A549 (cell line): ENCODE data around the gene CES4A. TPM values are rescaled to one million over a fixed set of nuclear protein-coding genes. Genes with fewer than 3 reads are reported as not detected.

Source experiments
- ATAC-seq, 2 experiments: fragments of 200-7000 bp in 1 of 2; fragments of >200 bp in 1 of 2; cut with Nextera tagmentation in 1 of 2; cut with Tn5 transposase in 1 of 2; 3 replicates each; pipeline versions ENCODE4 v1.8.0 to v1.9.1; 2018 to 2020; ENCODE audit warnings: mild to moderate bottlenecking in 1 of 2, moderate library complexity in 1 of 2
- CTCF ChIA-PET: fragments of 300-600 bp; sonication (Branson Sonifier 250); formaldehyde crosslinking; extraction: SDS; loops from one replicate; lab custom pipeline; 2021; ENCODE audit warnings: antibody characterized with exemption, inconsistent platforms; lab: Yijun Ruan, JAX
- POLR2A ChIA-PET: fragments of 350-600 bp; formaldehyde crosslinking; extraction: SDS; loops from one replicate; lab custom pipeline; 2021; ENCODE audit warnings: antibody characterized with exemption, inconsistent platforms; lab: Yijun Ruan, JAX
- DNase-seq, 2 experiments: peaks; one replicate each; pipeline versions ENCODE4 v3.0.0 to v3.0.0-alpha.2; 2011 to 2016; ENCODE audit warnings: low read depth in 1 of 2, low spot score in 1 of 2
- FAIRE-seq: peaks from 2 replicates; lab custom pipeline; 2011; peaks lifted over from hg19 to GRCh38; lab: Jason Lieb, UNC
- H3K27ac ChIP-seq, 2 experiments: fragments of >200 bp; sonication (Bioruptor Twin); formaldehyde crosslinking; 3 replicates each; pipeline ENCODE4 v1.5.1; 2016 to 2017
- H3K4me1 ChIP-seq: fragments of >200 bp; sonication (Bioruptor Twin); formaldehyde crosslinking; 3 replicates; pipeline ENCODE4 v1.6.1; 2016
- H3K4me2 ChIP-seq: fragments of >200 bp; sonication (Bioruptor Twin); formaldehyde crosslinking; 3 replicates; pipeline ENCODE4 v1.6.1; 2016
- H3K4me3 ChIP-seq: fragments of >200 bp; sonication (Bioruptor Twin); formaldehyde crosslinking; 3 replicates; pipeline ENCODE4 v1.5.1; 2016
- H3K9me3 ChIP-seq: fragments of >200 bp; sonication (Bioruptor Twin); formaldehyde crosslinking; 3 replicates; pipeline ENCODE4 v1.6.1; 2016
- CBX2 ChIP-seq: fragments of 200-600 bp; sonication (generic); IDR thresholded peaks from 2 replicates; pipeline ENCODE4 v1.6.1; 2016; ENCODE audit warnings: low read depth, mild to moderate bottlenecking, borderline replicate concordance
- FOSL2 ChIP-seq, 2 experiments: fragments of 450-650 bp in 1 of 2; fragments of >200 bp in 1 of 2; sonication (Bioruptor Twin) in 1 of 2; formaldehyde crosslinking; IDR thresholded peaks; 2 replicates each; pipeline versions ENCODE4 v1.5.0 to v1.6.1; 2016 to 2020; ENCODE audit warnings: mild to moderate bottlenecking in 1 of 2, moderate library complexity in 1 of 2
- HOXA7 ChIP-seq: fragments of 250-450 bp; sonication (Bioruptor Pico); IDR thresholded peaks from 2 replicates; pipeline ENCODE4 v1.5.0; 2020; ENCODE audit warnings: mild to moderate bottlenecking, moderate library complexity
- HOXB13 ChIP-seq: fragments of 250-450 bp; sonication (Bioruptor Pico); IDR thresholded peaks from 2 replicates; pipeline ENCODE4 v1.5.0; 2020; ENCODE audit warnings: low read depth, mild to moderate bottlenecking, moderate library complexity
- NFE2L2 ChIP-seq: fragments of 150-350 bp; conservative IDR thresholded peaks from 2 replicates; pipeline ENCODE4 v1.6.1; 2014; ENCODE audit warnings: low read length
- PHF8 ChIP-seq: fragments of 200-600 bp; sonication (generic); IDR thresholded peaks from 2 replicates; pipeline ENCODE4 v1.6.1; 2016; ENCODE audit warnings: low read depth, mild to moderate bottlenecking, antibody characterized with exemption, moderate library complexity, borderline replicate concordance
- TFCP2L1 ChIP-seq: fragments of 250-450 bp; sonication (Bioruptor Pico); IDR thresholded peaks from 2 replicates; pipeline ENCODE4 v1.5.0; 2021; ENCODE audit warnings: mild to moderate bottlenecking
- TP53 ChIP-seq: fragments of 250-450 bp; sonication (Bioruptor Pico); IDR thresholded peaks from 2 replicates; pipeline ENCODE4 v1.5.0; 2021; ENCODE audit warnings: mild to moderate bottlenecking, moderate library complexity
- WGBS: methylation state at CpG from one replicate; pipeline ENCODE4 v1.1.6; 2017; ENCODE audit errors: missing lambda C conversion rate; 5-methylcytosine and 5-hydroxymethylcytosine counted together
- polyA plus RNA-seq, 4 experiments: library from polyadenylated mRNA; depleted of rRNA in 3 of 4; stranded (reverse); fragments of >200 nt; fragmentation: RNase III in 1 of 4; extraction: RNeasy Plus Mini Kit Qiagen cat#74134 plus additional on column Dnase treatment in 1 of 4; gene quantifications; 2 replicates in 3 of 4; 3 replicates in 1 of 4; pipeline ENCODE4 v1.2.3, GENCODE V29; 2011 to 2017
- small RNA-seq, 6 experiments: library from RNA; depleted of rRNA; stranded (forward); fragments of <200 nt; gene quantifications; one replicate each; pipeline ENCODE3, GENCODE V24; 2012
- TF ChIP-seq, protein P1 (sequence below): fragments of 250-450 bp; sonication (Bioruptor Pico); IDR thresholded peaks from 2 replicates; pipeline ENCODE4 v1.5.0; 2021; ENCODE audit warnings: mild to moderate bottlenecking, moderate library complexity, borderline replicate concordance

CES4A gene
- polyA plus RNA-seq, 2 of the 4 experiments (the other 2 are of a cell fraction), result 2.8 to 3.5 TPM

- Histone ChIP-seq H3K4me2 (no peak overlapping the region), H3K27ac (no peak overlapping the region), H3K9me3 (no peaks in the 10 kb centered on the region), H3K4me1 (peaks cover 9% of the 10 kb centered on the region; the same call in 2 of the 3 replicates), H3K4me3 (no peak overlapping the region)
- POLR2A ChIA-PET, result no interaction called here
- FAIRE-seq, result no peak
- TF ChIP-seq CBX2 (no peak), HOXA7 (CRISPR knock-in tag) (no peak), TP53 (no peak), TFCP2L1 (CRISPR knock-in tag) (no peak), PHF8 (no peak), NFE2L2 (no peak), HOXB13 (CRISPR knock-in tag) (no peak), FOSL2 (IDR thresholded peaks at IDR 0.05) (0 out of 2 replicates have a peak, but pooled peaks have one; percentile 18), FOSL2 (CRISPR knock-in tag; IDR thresholded peaks at IDR 0.05) (peak; percentile 53)
- TF ChIP-seq, protein P1, sequence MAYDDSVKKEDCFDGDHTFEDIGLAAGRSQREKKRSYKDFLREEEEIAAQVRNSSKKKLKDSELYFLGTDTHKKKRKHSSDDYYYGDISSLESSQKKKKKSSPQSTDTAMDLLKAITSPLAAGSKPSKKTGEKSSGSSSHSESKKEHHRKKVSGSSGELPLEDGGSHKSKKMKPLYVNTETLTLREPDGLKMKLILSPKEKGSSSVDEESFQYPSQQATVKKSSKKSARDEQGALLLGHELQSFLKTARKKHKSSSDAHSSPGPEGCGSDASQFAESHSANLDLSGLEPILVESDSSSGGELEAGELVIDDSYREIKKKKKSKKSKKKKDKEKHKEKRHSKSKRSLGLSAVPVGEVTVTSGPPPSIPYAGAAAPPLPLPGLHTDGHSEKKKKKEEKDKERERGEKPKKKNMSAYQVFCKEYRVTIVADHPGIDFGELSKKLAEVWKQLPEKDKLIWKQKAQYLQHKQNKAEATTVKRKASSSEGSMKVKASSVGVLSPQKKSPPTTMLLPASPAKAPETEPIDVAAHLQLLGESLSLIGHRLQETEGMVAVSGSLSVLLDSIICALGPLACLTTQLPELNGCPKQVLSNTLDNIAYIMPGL (CRISPR knock-in tag), result no peak
- CTCF ChIA-PET, result interaction anchor here (0.7 to 2.8 kb wide), 7 partner anchors 13 to 100 kb away, joined by 3 to 10 read pairs (median 3); no protein-coding TSS in a partner anchor
- peak; percentile 84 to 85 for ATAC-seq
- peak; percentile 36 for DNase-seq
- 69% methylated on average over 4 of the region's 4 CpGs for WGBS
These were observed 67.5 kb downstream of the CES4A start for GRCh38 chr16:67055712-67056487.

Small RNA genes lying within 50 kb of the gene (small RNA-seq; reads per million reads assigned to genes)
- gene RN7SL543P, result 0 reads per million in 6 experiments

Other genes with a start within 250 kb of the CES4A start
- 112 and 128 TPM in 2 replicates for gene DYNC1LI2, start 237.0 kb upstream of the CES4A start, polyA plus RNA-seq (2011; rRNA removed)
- gene DYNC1LI2, start 237.0 kb upstream of the CES4A start, polyA plus RNA-seq (2017; fragmentation: RNase III; extraction: RNeasy Plus Mini Kit Qiagen cat#74134 plus additional on column Dnase treatment), result 93.5 to 107 TPM (median 96.5 TPM) in 3 replicates
- 0.07 and 0.18 TPM in 2 replicates for gene TERB1, start 187.0 kb upstream of the CES4A start, polyA plus RNA-seq (2011; rRNA removed)
- gene TERB1, start 187.0 kb upstream of the CES4A start, polyA plus RNA-seq (2017; fragmentation: RNase III; extraction: RNeasy Plus Mini Kit Qiagen cat#74134 plus additional on column Dnase treatment), result 0.12 to 0.18 TPM (median 0.17 TPM) in 3 replicates
- 89.8 and 132 TPM in 2 replicates for gene NAE1, start 157.6 kb upstream of the CES4A start, polyA plus RNA-seq (2011; rRNA removed)
- gene NAE1, start 157.6 kb upstream of the CES4A start, polyA plus RNA-seq (2017; fragmentation: RNase III; extraction: RNeasy Plus Mini Kit Qiagen cat#74134 plus additional on column Dnase treatment), result 90.0 to 96.2 TPM (median 94.9 TPM) in 3 replicates
- not detected in 2 replicates for gene CA7, start 144.2 kb upstream of the CES4A start, polyA plus RNA-seq (2011; rRNA removed)
- gene CA7, start 144.2 kb upstream of the CES4A start, polyA plus RNA-seq (2017; fragmentation: RNase III; extraction: RNeasy Plus Mini Kit Qiagen cat#74134 plus additional on column Dnase treatment), result not detected in 3 replicates
- gene PDP2, start 108.1 kb upstream of the CES4A start, polyA plus RNA-seq (2011; rRNA removed), result 10.0 and 10.7 TPM in 2 replicates
- 7.7 to 10.5 TPM (median 8.7 TPM) in 3 replicates for gene PDP2, start 108.1 kb upstream of the CES4A start, polyA plus RNA-seq (2017; fragmentation: RNase III; extraction: RNeasy Plus Mini Kit Qiagen cat#74134 plus additional on column Dnase treatment)
- gene CDH16, start 69.7 kb upstream of the CES4A start, polyA plus RNA-seq (2011; rRNA removed), result 0.18 and 0.37 TPM in 2 replicates
- gene CDH16, start 69.7 kb upstream of the CES4A start, polyA plus RNA-seq (2017; fragmentation: RNase III; extraction: RNeasy Plus Mini Kit Qiagen cat#74134 plus additional on column Dnase treatment), result 0.24 to 0.25 TPM (median 0.25 TPM) in 3 replicates
- gene RRAD, start 63.1 kb upstream of the CES4A start, polyA plus RNA-seq (2011; rRNA removed), result 0.46 and 0.75 TPM in 2 replicates
- gene RRAD, start 63.1 kb upstream of the CES4A start, polyA plus RNA-seq (2017; fragmentation: RNase III; extraction: RNeasy Plus Mini Kit Qiagen cat#74134 plus additional on column Dnase treatment), result 2.2 to 4.7 TPM (median 3.4 TPM) in 3 replicates
- gene CIAO2B, start 54.2 kb upstream of the CES4A start, polyA plus RNA-seq (2011; rRNA removed), result 140 and 168 TPM in 2 replicates
- 134 to 148 TPM (median 144 TPM) in 3 replicates for gene CIAO2B, start 54.2 kb upstream of the CES4A start, polyA plus RNA-seq (2017; fragmentation: RNase III; extraction: RNeasy Plus Mini Kit Qiagen cat#74134 plus additional on column Dnase treatment)
- gene CES2, start 53.1 kb upstream of the CES4A start, polyA plus RNA-seq (2011; rRNA removed), result 19.4 and 20.4 TPM in 2 replicates
- 19.9 to 22.0 TPM (median 20.3 TPM) in 3 replicates for gene CES2, start 53.1 kb upstream of the CES4A start, polyA plus RNA-seq (2017; fragmentation: RNase III; extraction: RNeasy Plus Mini Kit Qiagen cat#74134 plus additional on column Dnase treatment)
- 3.8 and 4.1 TPM in 2 replicates for gene CES3, start 27.3 kb upstream of the CES4A start, polyA plus RNA-seq (2011; rRNA removed)
- 2.1 to 2.7 TPM (median 2.3 TPM) in 3 replicates for gene CES3, start 27.3 kb upstream of the CES4A start, polyA plus RNA-seq (2017; fragmentation: RNase III; extraction: RNeasy Plus Mini Kit Qiagen cat#74134 plus additional on column Dnase treatment)
- 35.9 and 61.3 TPM in 2 replicates for gene CBFB, start 40.6 kb downstream of the CES4A start, polyA plus RNA-seq (2011; rRNA removed)
- 26.0 to 29.3 TPM (median 27.7 TPM) in 3 replicates for gene CBFB, start 40.6 kb downstream of the CES4A start, polyA plus RNA-seq (2017; fragmentation: RNase III; extraction: RNeasy Plus Mini Kit Qiagen cat#74134 plus additional on column Dnase treatment)
- 37.6 and 48.6 TPM in 2 replicates for gene PHAF1, start 121.4 kb downstream of the CES4A start, polyA plus RNA-seq (2011; rRNA removed)
- gene PHAF1, start 121.4 kb downstream of the CES4A start, polyA plus RNA-seq (2017; fragmentation: RNase III; extraction: RNeasy Plus Mini Kit Qiagen cat#74134 plus additional on column Dnase treatment), result 20.7 to 21.6 TPM (median 20.9 TPM) in 3 replicates
- 6.8 and 8.5 TPM in 2 replicates for gene B3GNT9, start 162.4 kb downstream of the CES4A start, polyA plus RNA-seq (2011; rRNA removed)
- gene B3GNT9, start 162.4 kb downstream of the CES4A start, polyA plus RNA-seq (2017; fragmentation: RNase III; extraction: RNeasy Plus Mini Kit Qiagen cat#74134 plus additional on column Dnase treatment), result 6.7 to 9.3 TPM (median 9.0 TPM) in 3 replicates
- 7.8 and 9.1 TPM in 2 replicates for gene TRADD, start 171.3 kb downstream of the CES4A start, polyA plus RNA-seq (2011; rRNA removed)
- 13.2 to 15.2 TPM (median 15.2 TPM) in 3 replicates for gene TRADD, start 171.3 kb downstream of the CES4A start, polyA plus RNA-seq (2017; fragmentation: RNase III; extraction: RNeasy Plus Mini Kit Qiagen cat#74134 plus additional on column Dnase treatment)
- 5.4 and 5.6 TPM in 2 replicates for gene FBXL8, start 171.4 kb downstream of the CES4A start, polyA plus RNA-seq (2011; rRNA removed)
- gene FBXL8, start 171.4 kb downstream of the CES4A start, polyA plus RNA-seq (2017; fragmentation: RNase III; extraction: RNeasy Plus Mini Kit Qiagen cat#74134 plus additional on column Dnase treatment), result 12.5 to 14.4 TPM (median 13.1 TPM) in 3 replicates
- gene HSF4, start 176.2 kb downstream of the CES4A start, polyA plus RNA-seq (2011; rRNA removed), result 8.3 and 11.7 TPM in 2 replicates
- gene HSF4, start 176.2 kb downstream of the CES4A start, polyA plus RNA-seq (2017; fragmentation: RNase III; extraction: RNeasy Plus Mini Kit Qiagen cat#74134 plus additional on column Dnase treatment), result 15.3 to 22.0 TPM (median 18.9 TPM) in 3 replicates
- 22.6 and 24.4 TPM in 2 replicates for gene NOL3, start 181.9 kb downstream of the CES4A start, polyA plus RNA-seq (2011; rRNA removed)
- 38.5 to 41.3 TPM (median 39.1 TPM) in 3 replicates for gene NOL3, start 181.9 kb downstream of the CES4A start, polyA plus RNA-seq (2017; fragmentation: RNase III; extraction: RNeasy Plus Mini Kit Qiagen cat#74134 plus additional on column Dnase treatment)
- 7.2 and 7.5 TPM in 2 replicates for gene MATCAP1, start 195.4 kb downstream of the CES4A start, polyA plus RNA-seq (2011; rRNA removed)
- 16.1 to 23.5 TPM (median 20.8 TPM) in 3 replicates for gene MATCAP1, start 195.4 kb downstream of the CES4A start, polyA plus RNA-seq (2017; fragmentation: RNase III; extraction: RNeasy Plus Mini Kit Qiagen cat#74134 plus additional on column Dnase treatment)
- gene EXOC3L1, start 201.5 kb downstream of the CES4A start, polyA plus RNA-seq (2011; rRNA removed), result 0.06 TPM in 1 of 2 replicates, not detected in the other
- not detected in 3 replicates for gene EXOC3L1, start 201.5 kb downstream of the CES4A start, polyA plus RNA-seq (2017; fragmentation: RNase III; extraction: RNeasy Plus Mini Kit Qiagen cat#74134 plus additional on column Dnase treatment)
- 65.1 and 71.8 TPM in 2 replicates for gene E2F4, start 203.6 kb downstream of the CES4A start, polyA plus RNA-seq (2011; rRNA removed)
- 66.0 to 69.6 TPM (median 66.6 TPM) in 3 replicates for gene E2F4, start 203.6 kb downstream of the CES4A start, polyA plus RNA-seq (2017; fragmentation: RNase III; extraction: RNeasy Plus Mini Kit Qiagen cat#74134 plus additional on column Dnase treatment)
- 0.62 and 1.0 TPM in 2 replicates for gene ELMO3, start 210.5 kb downstream of the CES4A start, polyA plus RNA-seq (2011; rRNA removed)
- gene ELMO3, start 210.5 kb downstream of the CES4A start, polyA plus RNA-seq (2017; fragmentation: RNase III; extraction: RNeasy Plus Mini Kit Qiagen cat#74134 plus additional on column Dnase treatment), result 1.3 to 1.5 TPM (median 1.4 TPM) in 3 replicates
- 70.2 and 73.5 TPM in 2 replicates for gene TMEM208, start 238.5 kb downstream of the CES4A start, polyA plus RNA-seq (2011; rRNA removed)
- gene TMEM208, start 238.5 kb downstream of the CES4A start, polyA plus RNA-seq (2017; fragmentation: RNase III; extraction: RNeasy Plus Mini Kit Qiagen cat#74134 plus additional on column Dnase treatment), result 103 to 114 TPM (median 114 TPM) in 3 replicates